HG03442 (cell line): ENCODE results near the gene NOL4L.
"Not testable (repeated sequence)": the region's sequence is repeated elsewhere in the genome, so short reads cannot be mapped to it uniquely, and the experiment has no call there.

Source experiments
- ATAC-seq: cut with Tn5 transposase; IDR thresholded peaks from one replicate; pipeline ENCODE4 v1.9.1; 2021; ENCODE audit warnings: mild to moderate bottlenecking, moderate library complexity; ENCODE audit not compliant: unreplicated experiment

NOL4L gene

DNA sequence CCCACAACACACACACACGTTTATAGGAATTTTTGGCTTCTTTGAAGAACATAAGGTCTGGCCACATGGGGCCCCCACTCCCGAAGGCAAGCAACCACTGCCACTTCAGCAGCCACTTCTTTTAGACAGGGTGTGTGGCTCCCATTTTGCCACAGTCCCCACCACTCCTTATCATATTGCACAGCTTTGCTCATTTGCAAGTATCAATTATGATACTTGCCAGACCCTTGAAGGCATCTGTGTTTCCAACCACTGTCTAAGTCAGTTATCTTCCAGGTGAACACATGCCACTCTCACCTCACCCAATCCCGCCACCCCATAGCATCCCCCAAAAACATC, 73.1 kb downstream of the NOL4L start:
- no peak for ATAC-seq

DNA sequence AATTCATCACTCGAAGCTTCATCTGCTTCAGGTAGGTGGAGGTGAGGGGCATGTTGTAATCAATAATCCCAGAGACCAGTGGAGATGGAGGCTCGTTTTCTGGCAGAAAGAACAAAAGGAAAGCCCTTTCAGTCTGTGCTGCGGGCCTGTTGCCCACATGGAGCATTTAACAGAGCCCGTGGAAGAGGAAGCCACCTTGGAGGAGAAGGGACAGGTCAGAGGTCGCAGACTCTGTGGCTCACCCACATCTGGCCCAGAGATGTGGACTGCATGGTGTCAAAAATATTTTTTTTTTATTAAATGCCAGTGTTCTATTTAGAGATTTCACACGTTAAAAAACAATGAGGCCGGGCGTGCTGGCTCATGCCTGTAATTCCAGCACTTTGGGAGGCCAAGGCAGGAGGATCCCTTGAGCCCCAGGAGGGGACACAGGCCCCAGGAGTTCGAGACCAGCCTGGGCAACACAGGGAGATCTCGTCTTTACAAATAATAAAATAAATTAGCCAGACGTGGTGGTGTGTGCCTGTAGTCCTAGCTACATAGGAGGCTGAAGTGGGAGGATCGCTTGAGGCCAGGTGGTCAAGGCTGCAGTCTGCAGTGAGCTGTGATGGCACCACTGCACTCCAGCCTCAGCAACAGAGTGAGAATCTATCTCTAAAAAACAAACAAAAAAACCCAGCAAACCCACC, 73.6 kb downstream of the NOL4L start:
- no peak for ATAC-seq

DNA sequence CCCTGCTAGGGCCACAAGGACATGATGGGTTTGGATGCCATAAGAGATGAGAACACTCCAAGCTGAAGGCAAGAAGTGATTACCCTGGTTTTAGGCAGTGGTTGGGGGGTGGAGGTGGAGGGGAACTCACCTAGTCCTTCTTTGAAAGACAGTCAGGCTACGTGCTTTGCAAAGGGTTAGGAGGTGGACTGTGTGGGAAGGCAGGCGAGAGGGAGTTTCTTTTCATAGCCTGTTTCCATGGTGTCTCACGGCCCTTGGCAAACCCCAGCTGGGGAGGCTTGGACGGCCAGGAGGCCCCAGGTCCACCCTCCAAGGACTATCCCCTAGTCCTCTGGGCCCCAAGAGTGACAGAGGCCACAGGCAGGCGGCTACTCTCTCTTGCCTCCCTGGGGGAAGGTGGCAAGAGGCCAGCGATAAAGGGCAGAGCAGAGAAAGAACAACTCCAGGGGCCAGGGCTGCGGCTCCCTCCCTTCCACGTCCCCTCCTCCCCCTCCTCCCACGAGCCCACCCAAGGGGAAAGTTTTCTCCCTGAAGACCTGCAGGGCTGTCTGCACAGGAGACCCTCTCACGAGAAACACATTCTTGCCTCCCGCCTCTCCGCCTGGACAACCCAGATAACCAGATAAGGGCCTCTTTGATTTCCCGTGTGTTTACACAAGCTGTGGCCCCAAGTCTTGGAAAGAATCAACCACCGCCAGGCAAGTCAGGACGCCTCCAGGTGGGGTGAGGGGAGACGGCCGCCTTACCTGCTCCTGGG, 74.4 kb downstream of the NOL4L start:
- ATAC-seq, result no peak

DNA sequence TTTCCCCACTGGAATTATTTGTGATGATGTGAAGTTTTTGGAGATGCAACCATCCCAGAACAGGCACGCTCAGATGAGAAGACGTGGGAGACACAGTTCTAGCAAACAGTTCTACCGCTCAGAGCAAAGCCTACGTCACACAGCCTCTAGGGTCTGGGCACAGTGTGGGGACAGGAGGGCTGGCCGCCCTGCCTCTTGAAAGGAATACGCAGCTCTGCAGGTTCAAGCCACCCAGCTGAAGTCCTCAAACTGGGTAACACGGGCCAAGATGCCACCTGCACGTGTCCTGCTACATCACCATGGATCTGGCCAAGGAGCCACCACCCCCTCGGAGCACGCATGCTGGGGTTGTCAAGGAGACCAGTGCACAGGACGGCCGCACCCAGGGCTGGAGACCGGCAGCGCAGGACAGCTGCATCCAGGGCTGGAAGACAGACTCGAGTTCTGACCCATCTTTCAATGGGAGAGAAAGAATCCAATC, 75.0 kb downstream of the NOL4L start:
- ATAC-seq, result no peak

DNA sequence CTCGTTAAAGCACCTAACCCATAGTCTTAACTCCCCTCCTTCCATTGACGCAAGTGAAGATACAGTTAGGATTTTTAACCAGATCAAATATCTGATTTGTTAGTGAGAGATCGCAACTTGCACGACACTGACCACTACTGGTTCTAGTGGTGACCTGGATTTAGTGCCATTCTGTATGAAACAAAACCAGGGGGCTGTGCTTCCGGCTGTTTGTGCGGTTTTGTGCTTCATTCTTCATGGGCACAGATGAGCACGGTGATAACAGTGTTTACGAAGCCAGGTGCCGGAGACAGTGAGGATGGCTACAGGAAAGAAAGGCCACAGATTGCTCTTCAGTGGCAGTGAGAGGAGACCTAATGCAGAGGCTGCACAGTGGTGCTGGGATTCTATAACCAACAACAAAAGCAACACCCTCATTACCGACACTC, 75.5 kb downstream of the NOL4L start:
- no peak for ATAC-seq

DNA sequence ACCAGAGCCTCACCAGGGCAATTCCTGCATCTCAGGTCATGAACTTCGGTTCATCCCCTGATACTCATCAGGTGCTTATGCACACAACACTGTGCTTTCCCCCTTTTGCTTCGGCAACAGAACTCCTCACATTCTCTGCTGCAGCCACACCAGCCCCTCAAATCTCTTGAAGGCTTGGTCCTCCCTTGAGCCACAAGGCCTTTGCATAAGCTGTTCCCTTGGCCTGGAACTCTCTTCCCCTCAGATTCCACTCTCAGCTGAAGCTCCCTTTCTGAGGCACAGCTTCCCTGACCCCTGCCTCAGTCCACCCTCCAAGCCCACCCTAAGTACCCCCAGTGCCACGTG, 76.4 kb downstream of the NOL4L start:
- no peak for ATAC-seq

DNA sequence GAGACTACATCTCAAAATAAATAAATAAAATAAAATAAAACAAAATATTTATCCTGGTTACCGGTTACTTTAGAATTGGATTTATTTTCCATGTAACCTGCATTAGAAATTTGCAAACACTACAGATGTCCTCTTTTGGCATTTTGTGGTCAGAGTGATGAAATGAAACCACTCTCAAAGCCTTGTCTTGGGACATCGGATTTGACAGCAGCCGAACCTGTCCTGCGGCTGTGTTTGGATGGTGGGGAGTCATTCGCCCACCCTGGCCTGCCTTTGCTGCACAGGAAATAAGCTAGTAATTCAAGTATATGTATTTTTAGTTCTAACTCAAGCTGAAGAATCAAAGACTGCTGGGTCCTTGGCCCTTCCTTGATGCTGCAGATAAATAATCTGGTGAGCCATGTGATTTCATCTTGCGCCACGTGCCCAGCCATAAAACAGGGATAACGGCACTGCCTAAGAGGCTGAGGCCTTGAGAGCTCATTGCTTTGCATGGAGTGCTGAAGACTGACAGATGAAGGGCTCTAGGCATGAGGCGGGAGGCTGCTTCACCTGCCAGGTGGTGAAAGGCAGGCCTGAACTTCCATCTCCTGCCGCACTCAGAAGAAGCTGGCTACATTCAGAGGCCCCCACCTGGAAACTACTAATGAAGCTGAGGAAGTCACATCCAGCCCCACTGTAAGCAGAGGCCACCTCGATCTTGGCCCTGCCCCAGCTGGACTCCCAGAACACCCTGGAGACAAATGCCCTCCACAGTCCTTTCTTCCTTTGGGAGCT, 76.9 kb downstream of the NOL4L start:
- no peak for ATAC-seq

DNA sequence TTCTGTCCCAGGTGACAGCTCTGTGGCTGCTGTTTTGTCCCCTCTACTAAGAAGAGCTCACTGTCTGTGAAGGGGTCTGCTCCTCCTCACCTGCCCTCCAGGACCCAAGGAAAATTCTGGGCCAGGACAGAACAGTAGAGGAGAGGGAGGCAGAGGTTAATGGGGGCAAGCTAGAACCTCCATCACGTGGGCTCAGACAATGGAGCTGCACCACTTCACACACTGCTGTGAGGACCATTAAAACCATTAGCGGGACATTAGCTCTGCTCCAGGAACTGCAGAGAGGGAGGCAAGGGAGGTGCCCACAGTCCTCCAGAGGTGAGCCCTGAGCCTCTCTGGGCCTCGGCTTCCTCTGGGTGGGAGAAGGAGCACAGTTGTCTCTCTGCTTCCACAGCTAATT, 78.4 kb downstream of the NOL4L start:
- ATAC-seq, result no peak

DNA sequence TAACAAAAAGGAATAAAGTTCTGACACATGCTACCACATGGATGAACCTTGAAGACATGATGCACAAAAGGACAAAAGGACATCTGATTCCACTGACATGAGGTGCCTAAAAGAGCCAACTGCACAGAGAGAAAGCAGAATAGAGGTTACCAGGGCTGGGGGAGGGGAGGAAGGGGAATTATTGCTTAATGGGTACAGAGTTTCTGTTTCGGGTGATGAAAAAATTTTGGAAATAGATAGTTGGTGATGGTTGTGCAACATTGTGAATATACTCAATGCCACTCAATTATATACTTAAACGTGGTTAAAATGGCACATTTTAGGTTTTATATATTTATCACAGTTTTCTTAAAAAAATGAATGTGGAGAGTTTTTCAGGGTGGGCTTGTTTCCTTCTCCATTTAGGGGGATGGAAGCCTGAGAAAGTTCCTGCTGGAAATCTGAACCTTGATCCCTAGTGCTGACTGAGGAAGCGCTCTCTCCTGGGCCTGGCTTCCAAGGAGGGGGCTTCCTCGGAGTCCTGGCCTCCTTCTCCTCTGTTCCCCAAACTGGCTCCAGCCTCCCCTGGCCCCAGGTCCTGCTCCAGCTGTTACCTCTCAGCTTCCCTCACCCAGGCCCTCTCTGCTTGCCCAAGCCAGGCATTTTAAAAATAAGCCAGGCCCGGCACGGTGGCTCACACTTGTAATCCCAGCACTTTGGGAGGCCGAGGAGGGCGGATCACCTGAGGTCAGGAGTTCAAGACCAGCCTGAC, 79.2 kb downstream of the NOL4L start:
- ATAC-seq, result no peak

DNA sequence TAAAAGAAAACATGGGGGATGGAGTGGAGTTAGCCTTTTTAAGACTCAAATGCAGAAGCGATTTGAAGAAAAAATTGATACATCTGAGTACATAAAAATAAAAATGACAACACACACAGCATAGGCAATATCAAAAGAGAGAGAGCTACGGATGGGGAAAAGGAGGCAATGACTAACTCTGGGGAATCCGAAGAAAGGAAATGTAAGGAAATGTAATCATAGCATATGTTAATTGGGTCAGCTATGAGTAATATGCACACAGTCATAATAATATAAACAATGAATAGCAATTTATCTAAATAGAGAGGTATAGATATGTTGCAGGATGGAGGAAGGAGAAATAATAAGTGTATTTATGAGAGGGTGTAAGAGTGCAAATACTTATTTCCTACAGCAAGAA, 83.4 kb downstream of the NOL4L start:
- no peak for ATAC-seq

DNA sequence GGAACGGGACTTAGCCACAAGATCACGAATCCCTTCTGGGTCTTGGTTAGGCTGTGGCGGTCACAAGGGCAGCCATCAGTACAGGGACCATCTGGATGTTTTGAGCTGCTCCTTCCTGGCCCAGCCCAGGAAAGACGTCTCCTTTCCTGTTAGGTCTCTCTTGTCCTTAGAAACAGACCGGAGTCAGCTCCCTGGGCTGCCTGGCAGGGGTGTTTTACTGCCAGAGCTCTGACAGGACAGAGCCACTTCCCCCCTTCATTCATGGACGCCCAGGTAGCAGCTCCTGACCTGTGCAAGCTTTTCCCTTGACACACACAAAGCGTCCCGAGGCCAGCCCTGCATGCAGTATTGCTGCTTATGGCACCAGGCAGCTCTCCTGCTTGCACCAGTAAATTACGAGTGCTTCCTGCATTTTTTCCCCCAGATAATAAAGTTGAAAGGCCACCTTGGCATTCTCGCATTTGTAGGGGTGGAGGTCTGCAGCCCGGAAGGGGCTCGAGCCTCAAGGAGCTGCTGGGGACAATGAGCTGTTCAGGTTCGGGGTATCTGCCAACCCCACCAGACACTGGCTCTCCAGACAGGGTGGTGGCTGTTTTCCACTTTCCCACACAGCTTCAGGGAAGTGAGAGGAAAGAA, 87.4 kb downstream of the NOL4L start:
- no peak for ATAC-seq

DNA sequence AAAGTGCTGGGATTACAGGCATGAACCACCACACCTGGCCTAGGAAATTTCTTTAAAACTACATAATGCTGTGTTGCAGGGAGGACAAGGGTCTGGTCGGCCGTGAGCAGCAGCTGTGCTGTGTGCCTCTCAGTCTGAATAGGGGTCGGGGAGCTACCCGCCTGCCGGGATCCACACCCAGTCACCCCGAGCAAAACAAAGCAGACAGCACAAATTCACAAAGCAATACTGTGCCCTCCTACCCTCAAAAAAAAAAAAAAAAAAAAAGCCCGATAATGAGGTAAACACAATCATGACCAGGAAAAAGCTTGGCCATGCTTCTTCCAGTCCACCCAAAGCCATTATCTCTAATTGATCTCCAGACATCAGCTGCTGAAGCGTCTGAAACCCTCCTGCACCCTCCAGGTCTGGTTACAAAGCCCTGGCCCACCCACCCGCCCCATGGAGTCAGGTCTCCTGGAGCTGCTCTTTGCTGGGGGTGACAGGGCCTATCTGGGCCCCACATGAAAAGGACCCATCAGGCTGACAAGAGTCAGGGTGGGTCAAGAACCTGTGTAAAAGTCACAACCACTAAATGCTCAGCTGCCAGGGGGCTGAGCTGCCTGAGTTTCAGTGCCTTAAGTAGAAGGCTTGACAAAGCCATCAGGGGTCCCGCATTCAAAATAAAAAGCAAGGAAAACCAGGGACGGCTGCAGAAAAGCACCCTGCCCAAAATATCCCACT, 88.2 kb downstream of the NOL4L start:
- no peak for ATAC-seq

DNA sequence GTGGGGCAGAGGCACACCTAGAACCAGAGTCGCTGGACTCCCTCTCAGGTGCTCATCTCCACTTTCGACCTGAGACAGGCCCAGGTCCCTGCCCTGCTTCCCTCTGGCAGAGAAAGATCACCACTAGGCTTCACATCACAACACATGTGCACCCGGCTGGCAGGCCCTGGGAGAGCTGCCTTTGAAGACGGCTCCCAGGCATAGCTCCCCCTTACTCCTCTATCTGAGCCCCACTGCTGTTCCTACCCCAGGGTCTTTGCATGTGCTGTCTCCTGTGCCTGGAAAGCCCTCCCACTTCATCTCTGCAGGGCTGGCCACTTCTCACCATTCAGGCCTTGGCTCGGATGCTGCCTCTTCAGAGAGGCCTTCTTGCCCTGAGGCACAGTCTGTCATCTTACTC, 89.2 kb downstream of the NOL4L start:
- ATAC-seq, result no peak

DNA sequence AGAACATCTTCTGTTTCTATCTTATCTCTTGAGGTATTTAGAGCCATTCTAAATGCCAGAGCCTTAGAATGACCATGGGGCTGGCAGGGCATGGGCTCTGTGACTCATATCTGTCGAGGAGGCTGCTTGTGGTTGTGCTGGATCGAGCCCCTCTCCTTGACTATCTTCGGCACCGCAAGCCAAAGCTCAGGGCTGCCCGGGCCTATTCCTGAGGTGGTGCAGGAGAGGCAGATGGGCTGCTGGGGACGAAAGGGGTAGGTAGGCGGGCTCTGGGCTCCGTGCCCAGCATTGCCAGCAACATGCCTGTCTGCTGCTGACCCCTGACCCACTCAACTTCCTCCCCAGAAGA, 89.9 kb downstream of the NOL4L start:
- ATAC-seq, result no peak

DNA sequence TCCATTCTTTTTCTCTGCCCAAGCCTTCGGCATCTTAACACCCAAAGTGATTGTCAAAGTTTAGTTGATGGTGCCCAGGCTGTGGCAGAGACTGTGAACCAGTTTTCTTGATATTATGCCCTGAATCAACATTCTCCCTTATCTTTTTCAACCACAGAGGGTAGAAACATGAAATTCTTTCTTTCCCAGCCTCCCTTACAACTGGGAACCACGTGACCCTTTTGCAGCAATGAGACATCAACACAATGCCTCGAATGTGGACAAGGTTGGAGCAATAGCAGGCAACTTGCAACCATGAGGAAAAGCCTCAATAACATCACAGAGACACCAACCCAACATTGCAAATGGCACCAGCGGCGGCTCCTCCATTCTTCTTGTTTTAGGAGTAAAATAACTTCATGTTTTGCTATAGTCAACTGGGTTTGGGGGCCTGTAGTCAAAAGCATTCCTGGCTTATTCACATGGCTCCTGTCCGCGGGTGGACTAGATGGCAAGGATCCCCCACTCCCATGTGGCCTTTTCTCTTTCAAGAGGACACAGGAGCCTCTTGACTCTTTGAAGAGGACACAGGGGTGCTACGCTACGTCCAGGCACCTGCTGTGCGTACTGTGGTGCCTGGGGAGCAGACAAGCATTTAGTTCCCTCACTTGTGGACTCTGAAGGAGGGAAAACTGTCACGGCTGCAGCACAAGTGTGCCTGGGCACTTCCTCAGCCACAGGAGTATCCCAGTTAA, 90.5 kb downstream of the NOL4L start:
- no peak for ATAC-seq

DNA sequence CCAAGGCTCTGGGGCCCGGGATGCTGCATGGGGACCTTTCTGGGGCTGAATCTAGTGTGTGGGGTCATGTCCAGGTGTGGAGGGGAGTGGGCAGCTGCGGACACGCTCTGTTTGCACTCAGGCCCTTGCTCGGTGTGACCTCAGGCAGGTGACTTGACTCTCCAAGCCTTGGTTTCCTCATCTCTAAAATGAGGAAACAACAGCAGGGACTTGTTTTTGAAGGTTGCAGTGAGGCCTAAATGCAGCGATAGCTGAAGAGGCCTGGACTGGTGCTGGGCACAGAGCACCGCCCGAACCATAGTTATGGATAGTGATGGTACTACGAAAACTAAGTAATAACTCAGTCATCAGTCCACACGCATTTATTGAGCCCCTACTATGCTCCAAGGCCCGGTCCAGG, 91.8 kb downstream of the NOL4L start:
- ATAC-seq, result no peak

DNA sequence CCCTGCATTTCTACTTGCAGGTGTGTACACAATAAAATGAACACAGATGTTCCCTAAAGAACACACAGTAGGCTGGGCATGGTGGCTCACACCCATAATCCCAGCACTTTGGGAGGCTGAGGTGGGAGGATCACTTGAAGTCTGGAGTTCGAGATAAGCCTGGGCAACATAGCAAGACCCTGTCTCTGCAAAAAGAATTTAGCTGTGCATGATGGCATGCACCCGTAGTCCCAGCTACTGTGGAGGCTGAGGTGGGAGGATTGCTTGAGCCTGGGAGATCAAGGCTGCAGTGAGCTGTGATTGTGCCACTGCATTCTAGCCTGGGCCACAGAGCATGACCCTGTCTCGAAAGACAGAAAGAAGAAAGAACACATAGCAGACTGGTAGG, 93.4 kb downstream of the NOL4L start:
- not testable (repeated sequence) for ATAC-seq

DNA sequence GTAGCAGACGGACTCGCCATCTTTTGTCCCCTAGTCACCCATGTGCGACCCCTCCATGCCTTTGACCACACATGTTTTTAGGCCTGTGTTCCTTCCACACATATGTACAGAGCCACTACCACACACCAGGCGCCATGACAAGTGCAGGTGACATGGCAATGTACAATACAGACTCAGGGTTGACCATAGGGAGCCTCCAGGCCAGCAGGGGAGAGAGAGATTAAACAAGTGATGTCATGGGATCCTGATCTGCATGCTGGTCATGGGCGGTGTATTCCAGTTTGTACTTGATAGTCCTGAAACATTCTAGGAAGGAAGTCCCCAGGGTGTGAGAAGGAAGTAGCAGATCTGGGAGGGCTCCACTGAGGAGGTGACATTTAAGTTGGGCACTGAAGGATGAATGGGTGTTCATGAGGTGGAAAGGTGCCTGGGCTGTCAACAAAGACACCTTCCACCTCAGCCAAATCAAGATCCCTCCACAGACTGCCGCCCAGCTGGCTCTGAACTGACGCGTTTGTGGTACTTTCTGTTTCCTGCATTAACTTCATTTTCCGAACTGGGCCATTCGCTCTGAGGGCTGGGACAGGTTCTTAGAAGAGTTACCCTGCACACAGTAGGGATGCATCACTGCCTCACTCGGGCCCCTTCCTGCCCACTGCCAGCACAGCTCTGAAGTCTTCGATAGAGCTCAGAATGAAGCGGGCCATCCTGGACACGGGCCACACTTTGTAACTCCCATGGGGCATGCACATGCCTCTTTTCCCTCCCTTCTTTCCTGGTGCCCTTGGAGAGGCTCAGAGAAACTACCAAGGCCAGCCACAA, 94.0 kb downstream of the NOL4L start:
- ATAC-seq, result no peak
